ENCODE measurements around the gene FSTL1. TPM values are rescaled to one million over a fixed set of nuclear protein-coding genes. Genes with fewer than 3 reads are reported as not detected.

The FSTL1 gene
- total and polyA plus RNA-seq, 2 experiments from 2014 or later = 142 to 353 TPM

DNA sequence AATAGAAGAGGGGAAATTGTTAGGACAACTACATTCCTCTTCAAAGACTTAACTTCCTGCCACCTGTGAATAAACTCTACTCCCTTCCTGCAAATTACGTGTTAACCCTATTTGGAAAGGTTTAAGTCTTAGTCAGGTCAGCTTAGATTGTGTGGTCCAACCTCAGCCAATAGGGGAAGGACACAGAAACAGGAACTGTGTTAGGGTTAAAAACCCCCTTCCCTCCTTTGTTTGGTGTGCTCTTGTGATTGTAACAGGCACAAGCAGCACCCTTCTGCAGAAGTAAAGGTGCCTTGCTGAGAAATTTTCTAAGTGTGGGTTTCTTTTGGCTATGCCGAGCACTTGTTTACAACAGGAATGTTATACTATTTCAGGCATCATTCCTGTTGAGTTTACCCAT, 45.0 kb upstream of the FSTL1 start:
- no peaks in the 10 kb centered on the region for H3K4me1 ChIP-seq (ENCODE audit: low read depth)
- H3K4me3 ChIP-seq = no peak overlapping the region
- DNase-seq (ENCODE audit: low read depth in 1 of 2, low spot score in 1 of 2) = no peak
- no peaks in the 10 kb centered on the region for H3K9me3 ChIP-seq (ENCODE audit: low read depth)
- H3K36me3 ChIP-seq = no peaks in the 10 kb centered on the region
- TF ChIP-seq, protein P1, sequence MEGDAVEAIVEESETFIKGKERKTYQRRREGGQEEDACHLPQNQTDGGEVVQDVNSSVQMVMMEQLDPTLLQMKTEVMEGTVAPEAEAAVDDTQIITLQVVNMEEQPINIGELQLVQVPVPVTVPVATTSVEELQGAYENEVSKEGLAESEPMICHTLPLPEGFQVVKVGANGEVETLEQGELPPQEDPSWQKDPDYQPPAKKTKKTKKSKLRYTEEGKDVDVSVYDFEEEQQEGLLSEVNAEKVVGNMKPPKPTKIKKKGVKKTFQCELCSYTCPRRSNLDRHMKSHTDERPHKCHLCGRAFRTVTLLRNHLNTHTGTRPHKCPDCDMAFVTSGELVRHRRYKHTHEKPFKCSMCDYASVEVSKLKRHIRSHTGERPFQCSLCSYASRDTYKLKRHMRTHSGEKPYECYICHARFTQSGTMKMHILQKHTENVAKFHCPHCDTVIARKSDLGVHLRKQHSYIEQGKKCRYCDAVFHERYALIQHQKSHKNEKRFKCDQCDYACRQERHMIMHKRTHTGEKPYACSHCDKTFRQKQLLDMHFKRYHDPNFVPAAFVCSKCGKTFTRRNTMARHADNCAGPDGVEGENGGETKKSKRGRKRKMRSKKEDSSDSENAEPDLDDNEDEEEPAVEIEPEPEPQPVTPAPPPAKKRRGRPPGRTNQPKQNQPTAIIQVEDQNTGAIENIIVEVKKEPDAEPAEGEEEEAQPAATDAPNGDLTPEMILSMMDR (IDR thresholded peaks at IDR 0.05; ENCODE audit: low read depth, low read length) = no peak
- H3K27me3 ChIP-seq = no peaks in the 10 kb centered on the region
- no peak overlapping the region for H3K27ac ChIP-seq

DNA sequence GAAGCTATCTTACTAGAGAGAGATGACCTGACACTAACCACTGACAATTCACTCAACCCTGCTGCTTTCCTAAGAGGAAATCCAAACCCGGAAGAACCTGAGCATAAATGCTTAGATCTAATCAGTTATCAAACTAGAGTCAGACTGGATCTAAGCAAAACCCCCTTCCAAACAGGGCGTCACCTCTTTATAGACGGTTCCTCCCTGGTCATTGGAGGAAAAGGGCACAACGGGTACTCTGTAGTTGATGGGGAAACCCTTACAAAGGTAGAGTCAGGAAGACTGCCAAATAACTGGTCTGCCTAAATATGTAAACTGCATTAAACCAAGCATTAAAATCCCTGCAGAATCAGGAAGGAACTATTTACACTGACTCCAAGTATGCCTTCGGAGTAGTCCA, 41.3 kb upstream of the FSTL1 start:
- H3K27ac ChIP-seq = no peak overlapping the region
- no peaks in the 10 kb centered on the region for H3K27me3 ChIP-seq
- TF ChIP-seq, protein P1 (IDR thresholded peaks at IDR 0.05; ENCODE audit: low read depth, low read length) = no peak
- H3K4me1 ChIP-seq (ENCODE audit: low read depth) = no peaks in the 10 kb centered on the region
- H3K4me3 ChIP-seq = no peak overlapping the region
- no peak for DNase-seq (ENCODE audit: low read depth in 1 of 2, low spot score in 1 of 2)
- no peaks in the 10 kb centered on the region for H3K9me3 ChIP-seq (ENCODE audit: low read depth)
- no peaks in the 10 kb centered on the region for H3K36me3 ChIP-seq

DNA sequence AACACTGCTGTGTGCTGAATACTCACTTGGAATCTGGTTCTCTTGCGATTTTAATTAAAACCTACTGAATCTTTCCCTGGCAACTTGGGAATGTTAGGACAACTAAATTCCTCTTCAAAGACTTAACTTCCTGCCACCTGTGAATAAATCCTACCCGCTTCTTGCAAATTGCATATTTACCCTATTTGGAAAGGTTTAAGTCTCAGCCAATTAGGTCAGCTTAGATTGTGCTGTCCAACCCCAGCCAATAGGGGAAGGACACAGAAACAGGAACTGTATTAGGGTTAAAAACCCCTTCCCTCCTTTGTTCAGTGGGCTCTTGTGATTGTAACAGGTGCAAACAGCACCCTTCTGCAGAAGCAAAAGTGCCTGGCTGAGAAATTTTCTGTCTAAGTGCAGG, 38.6 kb upstream of the FSTL1 start:
- no peak overlapping the region for H3K27ac ChIP-seq
- no peak overlapping the region for H3K4me3 ChIP-seq
- H3K36me3 ChIP-seq = no peaks in the 10 kb centered on the region
- no peak for DNase-seq (ENCODE audit: low read depth in 1 of 2, low spot score in 1 of 2)
- no peaks in the 10 kb centered on the region for H3K4me1 ChIP-seq (ENCODE audit: low read depth)
- TF ChIP-seq, protein P1 (IDR thresholded peaks at IDR 0.05; ENCODE audit: low read depth, low read length) = no peak
- H3K9me3 ChIP-seq (ENCODE audit: low read depth) = no peaks in the 10 kb centered on the region
- H3K27me3 ChIP-seq = no peaks in the 10 kb centered on the region

DNA sequence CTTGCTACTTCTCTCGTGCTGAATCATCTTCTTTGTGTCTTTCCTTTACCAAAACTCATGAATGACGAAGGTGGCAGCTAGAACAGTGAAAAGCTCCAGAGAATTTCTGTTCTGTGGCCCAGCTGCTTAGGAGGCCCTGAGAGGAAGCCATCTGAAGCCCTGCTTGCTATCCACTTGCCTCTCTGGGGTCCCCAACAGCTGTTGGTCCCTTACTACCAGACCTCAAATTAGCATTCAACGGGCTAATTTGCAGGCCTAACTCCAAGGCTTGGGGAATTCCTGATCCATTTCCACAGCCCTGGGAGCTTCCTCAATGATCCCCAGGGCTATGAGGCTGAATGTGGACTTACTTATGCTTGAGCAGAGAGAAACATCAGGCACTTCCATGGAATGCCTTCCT, 37.5 kb upstream of the FSTL1 start:
- Histone ChIP-seq H3K4me3 (no peak overlapping the region), H3K9me3 (ENCODE audit: low read depth) (no peaks in the 10 kb centered on the region), H3K4me1 (ENCODE audit: low read depth) (no peaks in the 10 kb centered on the region), H3K27ac (no peak overlapping the region), H3K36me3 (no peaks in the 10 kb centered on the region), H3K27me3 (no peaks in the 10 kb centered on the region)
- TF ChIP-seq, protein P1 (IDR thresholded peaks at IDR 0.05; ENCODE audit: low read depth, low read length) = no peak
- no peak for DNase-seq (ENCODE audit: low read depth in 1 of 2, low spot score in 1 of 2)

DNA sequence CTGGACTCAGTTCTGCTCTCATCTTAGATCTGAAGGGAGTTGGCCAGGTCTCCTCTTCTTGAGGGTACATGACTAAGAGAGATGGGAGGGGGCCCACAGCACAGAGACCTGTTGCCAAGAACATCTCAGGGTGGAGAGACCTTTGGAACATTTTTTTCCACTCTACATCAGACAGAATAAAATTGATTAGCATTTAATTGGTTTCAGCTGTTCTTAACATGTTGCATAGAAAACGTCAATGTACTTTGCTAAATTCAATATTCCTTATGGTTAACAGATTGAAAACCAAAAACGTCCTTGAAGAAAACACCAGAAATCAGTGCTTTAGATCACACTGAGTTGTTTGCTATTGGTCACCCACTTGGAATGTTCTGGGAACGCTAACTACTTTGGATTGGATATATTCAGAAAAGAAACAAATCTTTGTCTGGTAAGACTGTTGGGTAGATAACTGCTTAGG, 36.4 kb upstream of the FSTL1 start:
- Histone ChIP-seq H3K36me3 (no peaks in the 10 kb centered on the region), H3K27me3 (no peaks in the 10 kb centered on the region), H3K27ac (no peak overlapping the region), H3K4me1 (ENCODE audit: low read depth) (no peaks in the 10 kb centered on the region), H3K4me3 (no peak overlapping the region), H3K9me3 (ENCODE audit: low read depth) (no peaks in the 10 kb centered on the region)
- peak in 1 of 2 donors; percentile 46 for DNase-seq (ENCODE audit: low read depth in 1 of 2, low spot score in 1 of 2)
- TF ChIP-seq, protein P1 (IDR thresholded peaks at IDR 0.05; ENCODE audit: low read depth, low read length) = no peak

DNA sequence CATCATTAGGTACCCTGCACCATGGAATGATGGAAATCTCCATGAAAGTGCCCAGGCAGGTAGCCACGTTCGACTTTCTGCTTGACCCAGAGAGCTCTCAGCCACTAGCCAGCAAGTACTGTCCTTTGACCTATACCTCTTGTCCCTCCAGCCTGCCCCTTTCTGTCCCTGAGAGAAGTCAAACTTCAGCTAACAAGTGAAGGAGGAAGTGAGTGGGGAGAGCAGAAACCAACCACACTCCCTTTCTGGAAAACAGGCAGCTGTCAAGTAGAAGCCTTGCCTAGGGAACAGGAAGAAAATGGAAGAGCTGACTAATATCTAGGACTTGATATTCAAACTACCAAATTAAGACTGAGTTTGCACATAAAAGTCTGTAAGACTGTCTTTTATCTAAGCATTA, 30.3 kb upstream of the FSTL1 start:
- Histone ChIP-seq H3K9me3 (ENCODE audit: low read depth) (no peaks in the 10 kb centered on the region), H3K27me3 (no peaks in the 10 kb centered on the region), H3K27ac (no peak overlapping the region), H3K36me3 (no peaks in the 10 kb centered on the region), H3K4me3 (no peak overlapping the region), H3K4me1 (ENCODE audit: low read depth) (no peaks in the 10 kb centered on the region)
- no peak for DNase-seq (ENCODE audit: low read depth in 1 of 2, low spot score in 1 of 2)
- TF ChIP-seq, protein P1 (IDR thresholded peaks at IDR 0.05; ENCODE audit: low read depth, low read length) = no peak

All from cardiac muscle cell (in vitro differentiated cells and primary cell).